SK-N-SH (cell line): ENCODE measurements around the gene LACTB. TPM values are rescaled to one million over a fixed set of nuclear protein-coding genes. Genes with fewer than 3 reads are reported as not detected.

Experiments used
- CTCF ChIA-PET: fragments of 300-600, 350-600 bp; formaldehyde crosslinking; extraction: SDS; loops from one replicate; lab custom pipeline; 2021; lab: Yijun Ruan, JAX
- POLR2A ChIA-PET: fragments of 350-600 bp; sonication (Branson Sonifier 250); formaldehyde crosslinking; extraction: SDS; loops from one replicate; lab custom pipeline; 2020; ENCODE audit warnings: antibody characterized with exemption, inconsistent platforms; lab: Yijun Ruan, JAX
- DNase-seq: peaks from one replicate; pipeline ENCODE4 v3.0.0; 2012
- H2AFZ ChIP-seq: fragments of 200-600 bp; sonication (generic); 2 replicates; pipeline ENCODE4 v1.8.1; 2016; ENCODE audit warnings: antibody characterized with exemption, mild to moderate bottlenecking, low read depth
- H3F3A ChIP-seq: fragments of 200-600 bp; sonication (generic); replicated peaks from 2 replicates; pipeline ENCODE3; 2016; ENCODE audit warnings: antibody characterized with exemption, mild to moderate bottlenecking; ENCODE audit not compliant: insufficient read depth
- H3K27ac ChIP-seq, 2 experiments: fragments of 200-500 bp in 1 of 2; fragments of 200-600 bp in 1 of 2; sonication (Bioruptor generic) in 1 of 2; sonication (generic), shearing (Covaris generic) in 1 of 2; 2 replicates each; pipeline versions ENCODE4 v1.5.1 to v1.6.1; 2014 to 2016; ENCODE audit warnings: low read depth in 2 of 2, inconsistent platforms in 1 of 2, low read length in 1 of 2, mild to moderate bottlenecking in 1 of 2, mixed read lengths in 1 of 2
- H3K27me3 ChIP-seq: fragments of 200-600 bp; sonication (generic), shearing (Covaris generic); 2 replicates; pipeline ENCODE4 v1.6.1; 2016; ENCODE audit warnings: mixed run types; ENCODE audit not compliant: insufficient read depth
- H3K36me3 ChIP-seq, 2 experiments: fragments of 200-500 bp in 1 of 2; fragments of 200-600 bp in 1 of 2; sonication (Bioruptor generic) in 1 of 2; sonication (generic) in 1 of 2; replicated peaks in 1 of 2; 2 replicates each; pipeline versions ENCODE3 to v1.5.1; 2014 to 2016; ENCODE audit warnings: low read length in 1 of 2, mild to moderate bottlenecking in 1 of 2; ENCODE audit not compliant: insufficient read depth in 2 of 2, control insufficient read depth in 1 of 2
- H3K4me1 ChIP-seq, 2 experiments: fragments of 200-500 bp in 1 of 2; fragments of 200-600 bp in 1 of 2; sonication (Bioruptor generic) in 1 of 2; sonication (generic), shearing (Covaris generic) in 1 of 2; 2 replicates each; pipeline versions ENCODE4 v1.5.1 to v1.6.1; 2014 to 2016; ENCODE audit warnings: low read depth in 1 of 2, low read length in 1 of 2, mixed run types in 1 of 2; ENCODE audit not compliant: insufficient read depth in 2 of 2, control insufficient read depth in 1 of 2
- H3K4me2 ChIP-seq: fragments of 200-600 bp; sonication (generic), shearing (Covaris generic); 2 replicates; pipeline ENCODE4 v1.6.1; 2017; ENCODE audit warnings: mixed run types
- H3K4me3 ChIP-seq, 2 experiments: fragments of 200-500 bp in 1 of 2; fragments of 200-600 bp in 1 of 2; sonication (Bioruptor generic) in 1 of 2; sonication (generic), shearing (Covaris generic) in 1 of 2; 2 replicates each; pipeline versions ENCODE4 v1.5.1 to v1.8.1; 2014 to 2016; ENCODE audit warnings: low read depth in 2 of 2, inconsistent platforms in 1 of 2, low read length in 1 of 2, mild to moderate bottlenecking in 1 of 2, mixed read lengths in 1 of 2, moderate library complexity in 1 of 2
- H3K79me2 ChIP-seq: fragments of 200-600 bp; sonication (generic); 2 replicates; pipeline ENCODE4 v1.8.1; 2017; ENCODE audit warnings: mild to moderate bottlenecking; ENCODE audit not compliant: insufficient read depth
- H3K9ac ChIP-seq: fragments of 200-600 bp; sonication (generic); 2 replicates; pipeline ENCODE4 v1.6.1; 2017; ENCODE audit warnings: mixed run types
- H3K9me2 ChIP-seq: fragments of 200-600 bp; sonication (generic); 2 replicates; pipeline ENCODE4 v1.6.1; 2017; ENCODE audit warnings: mixed run types
- H3K9me3 ChIP-seq: fragments of 200-600 bp; sonication (generic); 2 replicates; pipeline ENCODE4 v1.6.1; 2017; ENCODE audit warnings: mixed run types, mild to moderate bottlenecking, moderate library complexity
- H4K20me1 ChIP-seq: fragments of 200-600 bp; sonication (generic); 2 replicates; pipeline ENCODE4 v1.6.1; 2017; ENCODE audit warnings: mild to moderate bottlenecking, mixed run types; ENCODE audit not compliant: insufficient read depth
- ELF1 ChIP-seq: IDR thresholded peaks from 2 replicates; pipeline ENCODE4 v1.4.0; 2012
- EP300 ChIP-seq, 2 experiments: IDR thresholded peaks; 2 replicates each; pipeline versions ENCODE4 v1.4.0 to v1.6.1; 2012; ENCODE audit warnings: borderline replicate concordance in 1 of 2, low read depth in 1 of 2, low read length in 1 of 2
- EZH2phosphoT487 ChIP-seq: fragments of 200-600 bp; sonication (generic); IDR thresholded peaks from 2 replicates; pipeline ENCODE4 v1.6.1; 2017; ENCODE audit warnings: low read depth, mixed run types, mild to moderate bottlenecking, antibody characterized with exemption, moderate library complexity, borderline replicate concordance
- FOSL2 ChIP-seq: IDR thresholded peaks from 2 replicates; pipeline ENCODE4 v1.4.0; 2012; ENCODE audit warnings: low read depth, mild to moderate bottlenecking, moderate library complexity, borderline replicate concordance
- FOXJ3 ChIP-seq: sonication (generic); formaldehyde crosslinking; IDR thresholded peaks from 2 replicates; pipeline ENCODE4 v1.5.1; 2020; ENCODE audit warnings: mild to moderate bottlenecking, missing genetic modification reagents
- GATA2 ChIP-seq: sonication (generic); formaldehyde crosslinking; IDR thresholded peaks from 2 replicates; pipeline ENCODE4 v1.5.0; 2020; ENCODE audit warnings: mild to moderate bottlenecking, missing genetic modification reagents
- JUND ChIP-seq: IDR thresholded peaks from 2 replicates; pipeline ENCODE4 v1.4.0; 2012
- NFIC ChIP-seq: IDR thresholded peaks from 2 replicates; pipeline ENCODE4 v1.4.0; 2012; ENCODE audit warnings: borderline replicate concordance
- RAD21 ChIP-seq: IDR thresholded peaks from 2 replicates; pipeline ENCODE4 v1.6.1; 2012; ENCODE audit warnings: mild to moderate bottlenecking, low read length
- RCOR1 ChIP-seq: fragments of 150-350 bp; IDR thresholded peaks from 2 replicates; pipeline ENCODE4 v1.6.1; 2017; ENCODE audit warnings: antibody characterized with exemption, low read length
- SMC3 ChIP-seq: IDR thresholded peaks from 2 replicates; pipeline ENCODE4 v1.6.1; 2012; ENCODE audit warnings: low read depth, low read length, improper control_type of control experiment
- USF2 ChIP-seq: fragments of 150-350 bp; IDR thresholded peaks from 2 replicates; pipeline ENCODE4 v1.6.1; 2017; ENCODE audit warnings: antibody characterized with exemption, low read length, low read depth, borderline replicate concordance
- YY1 ChIP-seq: IDR thresholded peaks from 2 replicates; pipeline ENCODE4 v1.4.0; 2012; ENCODE audit warnings: low read depth, mild to moderate bottlenecking
- WGBS: methylation state at CpG from one replicate; pipeline ENCODE4 v1.1.6; 2017; ENCODE audit warnings: low lambda C conversion rate; 5-methylcytosine and 5-hydroxymethylcytosine counted together
- polyA plus RNA-seq, 3 experiments: library from polyadenylated mRNA; depleted of rRNA; stranded (reverse); fragments of >200 nt; gene quantifications; 2 replicates each; pipeline ENCODE4 v1.2.3, GENCODE V29; 2012
- TF ChIP-seq, protein P1 (sequence below): IDR thresholded peaks from 2 replicates; pipeline ENCODE4 v1.4.0; 2012; ENCODE audit warnings: low read depth
- TF ChIP-seq, protein P2 (sequence below): IDR thresholded peaks from 2 replicates; pipeline ENCODE4 v1.4.0; 2012; ENCODE audit warnings: low read depth, borderline replicate concordance
- TF ChIP-seq, protein P3 (sequence below): fragments of 150-350 bp; IDR thresholded peaks from 2 replicates; pipeline ENCODE4 v1.6.1; 2016; ENCODE audit warnings: mild to moderate bottlenecking, low read depth, low read length

Gene LACTB
- polyA plus RNA-seq, 1 of the 3 experiments (the other 2 are of a cell fraction) = 23.3 TPM

DNA sequence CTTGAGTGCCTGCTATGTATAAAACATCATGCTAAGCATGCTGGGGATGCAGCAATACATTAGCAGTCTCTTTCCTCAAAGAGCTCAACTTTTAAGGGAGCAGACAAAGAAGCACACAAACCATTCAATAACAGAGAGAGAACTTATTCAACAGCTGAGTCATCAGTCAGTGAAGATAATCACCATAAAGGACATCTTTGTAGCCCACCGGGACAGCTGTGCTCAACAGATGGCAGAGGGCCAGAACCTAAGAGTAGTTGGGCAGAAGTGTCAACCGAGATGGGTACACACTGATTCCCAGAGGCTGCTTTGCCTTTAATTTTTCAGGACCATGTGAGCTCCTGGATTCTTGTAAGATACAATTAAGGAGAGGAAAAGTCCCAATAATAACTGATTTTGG lies 63.5 kb downstream of the LACTB start:
- H3K9ac ChIP-seq = no peak overlapping the region
- H3K4me2 ChIP-seq = no peak overlapping the region
- no peaks in the 10 kb centered on the region for H3K9me2 ChIP-seq
- no peak overlapping the region for H3K27ac ChIP-seq
- H3K4me1 ChIP-seq = peaks cover 3 to 9% of the 10 kb centered on the region in 2 experiments; a peak in 2 of 4 replicates
- CTCF ChIA-PET = interaction anchor here (0.8 kb wide), 1 partner anchor 28 kb away, joined by 3 read pairs; the partner anchor contains the start of gene RPS27L
- H2AFZ ChIP-seq = peak overlapping the region; percentile 45; the same call in 1 of the 2 replicates
- H3K4me3 ChIP-seq = no peak overlapping the region
- peaks cover 3% of the 10 kb centered on the region; the same call in 1 of the 2 replicates for H3K79me2 ChIP-seq
- POLR2A ChIA-PET = interaction anchor here (0.8 kb wide), 1 partner anchor 28 kb away, joined by 3 read pairs; the partner anchor contains the start of gene RPS27L
- no peak for DNase-seq
- H3K36me3 ChIP-seq = no peaks in the 10 kb centered on the region
- H3K27me3 ChIP-seq = no peaks in the 10 kb centered on the region
- H3K9me3 ChIP-seq = no peaks in the 10 kb centered on the region
- H3F3A ChIP-seq = peaks cover 8% of the 10 kb centered on the region
- TF ChIP-seq RCOR1 (no peak), USF2 (no peak), FOSL2 (no peak), EP300 (IDR thresholded peaks at IDR 0.05; ENCODE audit: borderline replicate concordance in 1 of 2, low read depth in 1 of 2, low read length in 1 of 2) (no peak), FOXJ3 (no peak), JUND (no peak), YY1 (no peak), EZH2phosphoT487 (no peak)
- TF ChIP-seq, protein P1, sequence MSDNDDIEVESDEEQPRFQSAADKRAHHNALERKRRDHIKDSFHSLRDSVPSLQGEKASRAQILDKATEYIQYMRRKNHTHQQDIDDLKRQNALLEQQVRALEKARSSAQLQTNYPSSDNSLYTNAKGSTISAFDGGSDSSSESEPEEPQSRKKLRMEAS = no peak
- 38% methylated on average over 2 of the region's 2 CpGs for WGBS
- H4K20me1 ChIP-seq = no peaks in the 10 kb centered on the region

- H4K20me1 ChIP-seq = no peaks in the 10 kb centered on the region
- no peak overlapping the region for H3K4me3 ChIP-seq
- ChIA-PET CTCF (interaction anchor here (1.0 kb wide), 1 partner anchor 61 kb away, joined by 4 read pairs; no protein-coding TSS in a partner anchor), POLR2A (no interaction called here)
- no peak overlapping the region for H3K9ac ChIP-seq
- no peak overlapping the region for H3K4me2 ChIP-seq
- H3K9me3 ChIP-seq = no peaks in the 10 kb centered on the region
- H3K4me1 ChIP-seq = peaks cover 5 to 9% of the 10 kb centered on the region in 2 experiments; a peak in 3 of 4 replicates
- no peaks in the 10 kb centered on the region for H3K27me3 ChIP-seq
- H3K79me2 ChIP-seq = peaks cover 11% of the 10 kb centered on the region
- no peaks in the 10 kb centered on the region for H3K36me3 ChIP-seq
- no peak overlapping the region for H2AFZ ChIP-seq
- 62% methylated on average over 2 of the region's 2 CpGs for WGBS
- peak overlapping the region in 1 of 2 experiments; percentile 6; a peak in 1 of 4 replicates for H3K27ac ChIP-seq
- DNase-seq = no peak
- TF ChIP-seq GATA2 (CRISPR knock-in tag) (no peak), RAD21 (no peak), NFIC (no peak), ELF1 (no peak), SMC3 (no peak), EP300 (IDR thresholded peaks at IDR 0.05; ENCODE audit: borderline replicate concordance in 1 of 2, low read depth in 1 of 2, low read length in 1 of 2) (no peak), FOSL2 (no peak), FOXJ3 (no peak), USF2 (no peak)
- TF ChIP-seq, protein P2, sequence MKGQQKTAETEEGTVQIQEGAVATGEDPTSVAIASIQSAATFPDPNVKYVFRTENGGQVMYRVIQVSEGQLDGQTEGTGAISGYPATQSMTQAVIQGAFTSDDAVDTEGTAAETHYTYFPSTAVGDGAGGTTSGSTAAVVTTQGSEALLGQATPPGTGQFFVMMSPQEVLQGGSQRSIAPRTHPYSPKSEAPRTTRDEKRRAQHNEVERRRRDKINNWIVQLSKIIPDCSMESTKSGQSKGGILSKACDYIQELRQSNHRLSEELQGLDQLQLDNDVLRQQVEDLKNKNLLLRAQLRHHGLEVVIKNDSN = no peak
- TF ChIP-seq, protein P3, sequence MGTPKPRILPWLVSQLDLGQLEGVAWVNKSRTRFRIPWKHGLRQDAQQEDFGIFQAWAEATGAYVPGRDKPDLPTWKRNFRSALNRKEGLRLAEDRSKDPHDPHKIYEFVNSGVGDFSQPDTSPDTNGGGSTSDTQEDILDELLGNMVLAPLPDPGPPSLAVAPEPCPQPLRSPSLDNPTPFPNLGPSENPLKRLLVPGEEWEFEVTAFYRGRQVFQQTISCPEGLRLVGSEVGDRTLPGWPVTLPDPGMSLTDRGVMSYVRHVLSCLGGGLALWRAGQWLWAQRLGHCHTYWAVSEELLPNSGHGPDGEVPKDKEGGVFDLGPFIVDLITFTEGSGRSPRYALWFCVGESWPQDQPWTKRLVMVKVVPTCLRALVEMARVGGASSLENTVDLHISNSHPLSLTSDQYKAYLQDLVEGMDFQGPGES = no peak
- peaks cover 8% of the 10 kb centered on the region for H3F3A ChIP-seq
- no peaks in the 10 kb centered on the region for H3K9me2 ChIP-seq
These were observed 64.4 kb downstream of the LACTB start for GRCh38 chr15:63186065-63186464.
